NOMO-1 treated with dmso at 0.1 percent for 144 hours (cell line): ENCODE results near the gene PAX5.

Source experiments
- DNase-seq: peaks from one replicate; lab custom pipeline; 2025; ENCODE audit not compliant: unreplicated experiment; lab: John Stamatoyannopoulos, UW

PAX5 gene

DNA sequence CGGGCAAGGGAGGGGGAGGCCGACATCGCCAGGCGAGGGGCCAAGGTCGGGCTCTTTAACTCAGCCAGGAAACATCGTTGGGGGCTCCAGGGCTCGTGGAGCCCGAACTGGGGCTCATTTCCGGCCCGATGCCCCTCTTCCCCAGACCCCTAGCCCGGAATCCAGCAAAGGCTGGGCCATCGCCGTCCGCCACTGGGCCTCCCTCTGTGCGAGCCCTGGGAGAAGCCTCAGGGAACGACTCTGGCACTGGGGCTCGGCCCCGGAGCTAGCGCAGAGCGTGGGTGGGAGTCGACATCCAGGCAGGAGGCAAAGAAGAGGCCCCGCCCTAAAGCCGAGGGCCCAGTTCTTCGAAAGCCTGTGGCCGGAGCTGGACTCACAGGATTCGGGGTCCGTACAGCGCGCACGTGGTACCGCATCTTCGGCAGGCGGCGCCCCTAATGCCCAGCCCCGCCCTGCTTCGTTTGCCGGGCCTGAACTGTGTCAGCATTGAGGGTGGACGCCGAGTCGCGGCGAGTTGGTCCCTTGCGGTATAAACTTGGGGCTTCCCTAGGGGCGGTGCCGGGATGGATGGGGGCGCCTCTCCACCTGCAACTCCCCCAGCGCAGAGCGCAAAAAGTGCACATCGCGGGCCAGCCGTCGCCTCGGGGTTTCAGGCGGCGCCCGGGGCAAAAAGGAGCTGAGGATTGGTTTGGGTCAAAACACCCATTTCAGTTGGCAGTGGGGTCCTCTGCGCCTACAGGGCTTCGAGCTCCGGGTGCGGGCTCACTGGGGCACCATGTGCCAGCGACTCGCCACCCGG is 3.6 kb upstream of the PAX5 start:
- no peak for DNase-seq

DNA sequence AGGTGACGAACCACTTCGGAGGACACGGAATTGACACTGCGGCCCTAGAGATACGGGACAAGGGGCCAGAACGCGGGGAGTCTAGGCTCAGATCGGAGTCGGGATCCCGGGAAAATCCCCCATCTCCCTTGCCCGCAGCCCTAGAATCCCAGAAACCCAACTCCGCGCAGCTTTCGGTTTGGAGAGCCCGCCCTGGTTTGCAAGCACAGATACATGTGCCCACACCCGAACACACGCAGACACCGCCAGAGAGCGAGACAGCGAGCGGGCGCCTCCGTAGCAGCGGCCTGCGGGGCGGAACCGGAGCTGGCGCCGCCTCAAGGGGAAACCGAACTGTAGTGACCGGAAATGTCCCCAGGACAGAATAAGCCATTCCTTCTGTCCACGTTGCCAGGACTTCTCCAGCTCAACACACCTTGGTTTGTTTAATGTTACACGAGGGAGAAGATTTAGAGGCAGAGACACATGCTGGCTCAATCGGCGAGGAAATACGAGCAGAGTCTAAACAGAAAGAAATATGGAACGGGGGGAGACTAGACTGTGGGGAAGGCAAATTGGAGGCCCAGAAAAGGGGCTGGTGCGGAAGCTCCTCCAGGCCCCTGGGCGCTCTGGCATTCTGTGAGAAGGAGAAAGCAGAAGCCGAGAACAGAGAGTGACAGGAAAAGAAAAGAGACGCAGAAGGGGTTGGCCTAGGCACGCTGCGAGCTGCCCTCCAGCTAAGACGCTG is 2.9 kb upstream of the PAX5 start:
- DNase-seq, result no peak

DNA sequence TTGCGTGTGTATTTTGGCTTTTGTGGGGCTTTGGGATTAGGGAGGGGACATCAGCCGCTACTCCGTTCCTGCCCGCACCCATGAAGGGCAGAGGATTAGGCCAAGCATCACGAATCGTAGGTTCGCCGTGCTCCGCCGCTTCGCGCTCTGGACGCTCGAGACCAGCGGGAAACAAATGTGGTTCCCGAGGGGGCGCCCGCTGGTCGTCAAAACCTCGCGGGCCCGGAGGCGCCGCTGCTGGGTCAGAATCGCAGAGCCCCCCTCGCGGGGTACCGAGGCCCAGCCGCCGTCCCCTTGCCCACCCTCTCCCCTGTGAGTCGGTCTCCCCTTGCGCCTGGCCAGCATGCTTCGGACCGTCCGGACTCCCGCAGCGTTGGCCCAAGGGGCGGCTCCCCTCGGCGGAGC is 2.3 kb upstream of the PAX5 start:
- DNase-seq, result no peak

DNA sequence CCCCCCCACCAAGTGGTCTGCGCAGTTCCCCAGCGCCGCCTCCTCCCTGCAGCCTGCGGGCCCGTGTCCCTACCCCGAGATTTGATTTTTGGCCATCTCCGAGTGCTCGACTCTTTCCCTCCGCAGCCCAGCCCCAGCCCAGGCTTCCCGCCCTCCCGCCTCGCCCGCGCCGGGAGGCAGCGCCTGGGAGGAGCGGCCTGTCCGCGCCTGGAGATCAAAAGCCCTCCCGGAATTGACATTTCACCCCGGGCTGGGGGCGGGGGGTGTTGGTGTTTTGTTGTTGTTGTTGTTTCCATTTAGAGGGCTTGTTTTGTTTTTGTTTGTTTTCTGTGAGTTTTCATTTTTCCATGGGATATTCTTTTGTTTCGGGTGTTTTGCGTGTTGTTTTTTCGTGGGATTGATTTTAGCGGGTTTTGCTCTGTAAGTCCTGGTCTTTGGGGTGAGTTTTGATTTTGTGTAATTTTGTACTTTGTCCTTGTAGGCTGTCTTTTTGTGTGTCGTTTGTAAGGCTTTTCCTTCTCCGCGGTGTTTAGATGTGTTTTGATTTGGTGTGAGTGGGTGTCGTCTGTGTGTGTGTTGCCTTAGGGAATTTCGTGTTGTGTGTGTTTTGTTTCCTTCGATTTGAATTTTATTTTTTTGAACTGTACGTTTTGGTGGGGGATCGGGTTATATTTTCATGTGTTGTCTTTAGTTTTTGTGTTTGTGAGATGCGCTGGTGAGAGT is 1.7 kb upstream of the PAX5 start:
- DNase-seq, result no peak

DNA sequence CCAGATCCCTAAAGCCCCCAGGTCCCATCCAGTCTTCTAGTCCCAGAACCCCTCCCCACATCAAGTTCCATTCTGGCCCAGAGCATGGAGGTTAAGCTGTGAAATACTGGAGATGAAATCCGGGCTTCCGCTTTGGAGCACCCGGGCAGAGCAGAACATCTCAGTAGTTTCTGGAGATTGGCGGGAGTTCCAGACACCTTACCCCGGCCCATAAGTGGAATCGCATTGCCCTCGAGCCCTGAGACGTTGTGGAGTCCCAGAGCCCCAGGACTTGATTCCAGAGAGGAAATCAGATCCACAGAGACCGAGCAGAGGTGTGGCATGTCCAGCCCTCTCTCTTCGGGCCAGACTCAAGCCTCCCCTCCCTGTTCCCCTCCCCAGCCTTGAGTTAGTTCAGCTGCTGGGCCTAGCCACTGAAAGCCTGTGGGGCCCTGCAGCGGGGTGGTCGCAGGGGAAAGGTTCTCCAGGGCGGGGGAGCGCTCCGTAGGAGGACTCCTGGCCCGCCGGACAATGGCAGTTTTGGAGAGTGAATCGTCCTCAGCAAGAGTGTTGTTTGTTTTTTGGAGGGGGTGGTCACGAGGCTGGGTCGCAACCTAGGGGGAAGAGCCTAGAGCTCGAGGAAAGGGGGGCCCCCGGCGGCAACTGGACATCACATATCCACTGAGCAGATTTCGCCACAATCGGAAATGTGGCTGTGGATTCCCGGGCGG is 1.0 kb upstream of the PAX5 start:
- DNase-seq, result no peak

DNA sequence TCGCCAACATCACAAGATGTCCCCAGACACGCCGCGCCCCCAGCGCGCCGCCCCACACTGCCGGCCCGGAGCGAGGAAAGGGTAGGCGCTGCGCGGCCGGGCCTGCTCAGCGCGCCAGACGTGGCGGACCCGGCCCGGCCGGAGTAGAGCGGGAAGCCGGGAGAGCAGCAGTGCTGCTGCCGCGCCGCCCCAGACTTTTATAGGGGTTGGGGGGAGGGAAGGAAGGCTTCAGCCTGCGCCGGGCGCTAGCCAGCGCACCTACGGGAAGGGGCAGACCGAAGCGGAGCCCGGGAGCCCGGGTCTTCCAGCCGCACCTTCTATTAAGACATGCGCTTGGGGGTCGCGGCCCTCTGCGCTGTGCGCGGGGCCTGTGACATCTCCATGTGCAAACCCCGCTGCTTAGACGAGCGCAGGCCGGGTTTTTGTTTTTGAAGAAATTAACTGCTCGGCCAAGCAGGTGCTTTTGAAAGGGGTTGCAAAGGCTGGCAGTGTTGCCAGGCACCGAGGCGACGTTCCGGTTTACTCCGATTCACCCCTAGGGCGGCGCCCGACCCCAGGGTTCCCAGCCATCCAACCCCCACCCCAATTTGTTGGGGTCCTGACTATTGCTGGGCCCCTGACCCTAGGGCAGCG is 353 bp upstream of the PAX5 start:
- DNase-seq, result peak; percentile 4

DNA sequence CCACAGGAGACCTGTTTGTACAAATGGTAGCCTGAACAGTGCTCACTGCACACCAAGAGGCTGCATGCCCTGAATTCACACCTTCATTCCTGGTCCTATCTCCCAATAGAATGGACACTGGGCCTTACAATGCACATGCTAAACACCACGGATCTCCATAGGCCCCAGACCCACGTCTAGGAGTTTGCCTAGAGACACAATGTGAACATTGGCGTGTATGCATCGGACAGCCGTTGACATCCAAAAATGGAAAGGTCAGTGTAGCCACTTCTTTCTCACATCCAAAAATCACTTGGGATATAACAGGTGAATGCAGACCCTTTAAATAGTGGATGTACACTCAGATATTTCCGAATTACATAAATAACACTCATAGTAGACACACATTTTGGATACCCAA is 927 bp downstream of the PAX5 start:
- DNase-seq, result no peak

DNA sequence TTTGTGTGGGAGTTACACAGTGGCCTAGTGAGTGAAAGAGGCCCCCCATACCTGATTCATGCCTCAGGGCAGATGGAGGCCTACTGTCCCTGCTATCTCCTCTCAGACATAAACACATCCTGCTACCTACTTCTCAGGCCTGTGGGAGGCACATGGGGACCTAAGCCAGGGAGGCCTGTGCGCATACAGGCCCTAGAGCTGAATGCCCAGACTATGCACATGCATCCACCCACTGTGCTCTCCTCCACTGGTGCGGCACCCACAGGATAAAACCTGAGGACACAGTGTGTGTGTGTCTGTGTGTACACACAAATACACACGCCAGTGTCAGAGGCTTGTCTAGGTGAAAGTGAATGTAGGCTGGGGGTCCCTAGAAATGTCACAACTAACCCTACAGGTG is 1.4 kb downstream of the PAX5 start:
- DNase-seq, result no peak

DNA sequence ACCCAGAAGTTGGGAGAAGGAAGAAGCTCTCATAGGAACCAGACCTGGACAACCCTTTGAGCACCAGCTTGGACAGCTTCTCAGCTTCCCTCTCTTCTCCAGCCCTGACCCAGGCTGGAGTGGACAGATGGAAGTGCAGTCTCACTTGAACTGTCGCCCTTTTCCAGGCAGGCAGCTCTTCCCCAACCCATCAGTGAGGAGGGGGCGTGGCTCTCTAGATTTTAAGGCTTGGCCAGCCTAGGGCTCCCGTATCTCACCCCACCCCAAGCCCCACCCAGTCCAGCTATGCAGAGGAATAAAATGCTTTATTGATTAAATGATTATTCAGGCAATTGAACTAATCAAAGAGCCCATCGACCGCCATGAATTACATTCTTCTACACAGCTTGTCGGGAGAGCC is 2.2 kb downstream of the PAX5 start:
- DNase-seq, result no peak

DNA sequence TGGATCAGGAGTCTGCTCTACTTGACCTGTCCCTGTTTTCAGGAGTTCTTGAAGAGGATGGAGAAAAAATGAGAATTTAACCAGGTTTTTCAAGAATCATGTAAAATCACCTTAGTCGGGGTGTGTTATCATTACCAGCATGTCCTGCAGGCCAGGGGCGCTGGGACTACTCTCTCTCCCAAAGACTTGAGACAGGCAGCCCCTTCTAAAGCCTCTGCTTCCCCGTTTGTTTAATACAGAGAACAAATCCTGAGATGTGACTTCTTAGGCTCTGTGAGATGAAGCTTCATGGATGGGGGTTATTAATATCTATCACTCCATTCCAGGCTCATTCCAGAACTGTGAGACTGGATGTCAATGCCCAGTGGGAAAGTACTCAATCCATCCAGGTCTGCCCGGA is 3.0 kb downstream of the PAX5 start:
- no peak for DNase-seq

DNA sequence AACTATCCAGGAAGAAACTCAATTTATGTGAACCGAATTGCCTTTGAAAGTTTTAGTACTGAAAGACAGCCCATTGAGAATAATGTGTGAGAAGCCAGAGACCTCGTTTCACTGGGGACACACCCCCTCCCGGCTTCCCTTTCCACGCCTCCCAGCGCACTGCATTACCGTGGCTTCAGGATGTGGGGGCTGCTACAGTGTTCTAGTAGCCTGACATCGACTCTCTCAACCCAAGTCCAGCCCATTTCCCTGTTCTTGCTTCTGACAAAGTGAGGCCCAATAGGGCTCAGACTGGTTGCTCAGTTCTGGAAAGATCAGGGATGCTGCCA is 3.5 kb downstream of the PAX5 start:
- no peak for DNase-seq

DNA sequence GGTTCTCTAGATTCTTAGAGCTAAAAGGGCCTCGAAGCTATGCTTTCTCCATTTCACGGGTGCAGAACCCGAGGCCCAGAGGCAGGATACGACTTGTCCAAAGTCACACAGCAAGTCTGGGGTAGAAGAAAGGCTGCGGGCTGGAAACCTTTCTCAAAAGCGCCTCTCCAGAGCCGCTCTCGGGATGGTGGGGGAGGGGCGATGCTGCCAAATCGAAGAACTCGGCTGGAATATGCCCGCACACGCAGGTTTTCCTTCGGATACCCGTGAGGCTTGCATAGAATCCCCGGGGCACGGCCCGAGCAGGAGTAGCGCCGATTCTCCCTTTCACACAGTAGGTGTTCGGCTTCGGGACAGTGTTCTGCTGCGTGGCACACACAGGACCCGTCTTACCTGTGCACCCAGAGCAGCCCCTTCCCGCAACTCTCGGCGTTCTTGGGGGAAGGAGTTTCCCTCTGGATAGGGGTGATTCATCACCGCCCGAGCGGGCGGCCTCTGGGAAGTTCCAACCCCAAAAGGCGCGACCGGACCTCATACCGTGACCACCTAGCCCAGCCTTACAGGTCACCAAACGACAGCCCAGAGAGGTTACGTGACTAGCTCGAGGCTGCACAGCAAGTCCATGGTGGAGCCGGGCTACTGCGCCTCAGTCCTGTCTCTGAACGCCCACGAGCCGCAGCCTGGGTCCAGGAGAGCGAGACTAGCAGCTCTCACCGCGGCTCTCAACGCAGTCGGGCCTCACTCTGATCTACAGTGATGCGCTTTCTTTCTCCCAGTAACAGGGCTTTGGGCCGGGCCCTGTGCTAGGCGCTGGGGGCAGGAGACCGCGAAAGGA is 4.1 kb downstream of the PAX5 start:
- DNase-seq, result no peak

DNA sequence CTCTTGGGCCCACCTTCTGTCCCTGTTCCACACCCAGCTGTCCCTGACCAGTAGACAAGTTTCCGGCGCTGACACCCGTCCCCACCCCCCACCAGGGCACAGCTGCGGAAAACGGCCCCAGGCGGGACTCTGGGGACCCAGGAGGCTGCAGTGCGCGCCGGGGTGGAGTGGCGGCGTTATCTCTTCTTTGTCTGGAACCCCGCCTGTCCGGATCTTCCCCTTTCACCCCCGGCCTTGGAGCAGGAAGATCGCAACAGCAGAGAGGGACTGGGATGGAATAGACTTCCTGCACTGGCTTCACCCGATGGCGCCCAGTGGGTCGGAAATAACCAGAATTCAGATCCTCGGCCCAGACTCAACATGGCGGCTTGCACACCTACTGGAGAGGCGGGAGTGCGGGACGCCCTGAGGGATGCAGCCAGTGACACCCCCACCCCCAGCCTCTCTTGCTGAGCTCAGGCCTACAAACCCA is 4.7 kb downstream of the PAX5 start:
- no peak for DNase-seq

DNA sequence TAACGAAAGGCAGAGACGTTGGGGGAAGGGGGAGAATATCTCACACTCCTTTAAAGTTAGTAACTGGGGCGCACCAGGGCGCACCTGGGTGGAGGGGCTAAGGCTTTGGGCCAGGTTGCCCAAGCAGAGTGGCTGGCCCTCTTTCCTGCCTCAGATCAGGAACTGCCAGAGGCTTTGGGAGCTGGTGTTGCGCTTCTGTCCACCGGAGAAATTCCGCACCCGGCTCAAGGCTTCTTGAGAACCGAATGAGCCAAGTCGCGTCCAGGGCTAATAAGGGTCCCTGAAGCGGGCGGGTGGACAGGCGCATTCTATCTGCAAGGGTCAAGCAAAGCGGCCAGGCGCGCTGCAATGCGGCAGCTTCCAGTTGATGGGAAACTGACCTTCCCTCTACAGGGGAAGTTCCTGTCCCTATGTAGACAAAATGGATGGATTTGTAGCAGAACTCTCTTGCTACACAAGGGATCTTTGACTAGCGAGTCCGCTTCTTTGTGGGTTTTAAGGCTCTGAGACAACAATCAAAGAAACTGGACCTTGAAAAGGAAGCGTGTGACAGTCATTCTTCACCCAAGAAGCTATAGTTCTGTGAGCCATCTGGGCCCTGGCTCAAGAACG is 5.5 kb downstream of the PAX5 start:
- no peak for DNase-seq

DNA sequence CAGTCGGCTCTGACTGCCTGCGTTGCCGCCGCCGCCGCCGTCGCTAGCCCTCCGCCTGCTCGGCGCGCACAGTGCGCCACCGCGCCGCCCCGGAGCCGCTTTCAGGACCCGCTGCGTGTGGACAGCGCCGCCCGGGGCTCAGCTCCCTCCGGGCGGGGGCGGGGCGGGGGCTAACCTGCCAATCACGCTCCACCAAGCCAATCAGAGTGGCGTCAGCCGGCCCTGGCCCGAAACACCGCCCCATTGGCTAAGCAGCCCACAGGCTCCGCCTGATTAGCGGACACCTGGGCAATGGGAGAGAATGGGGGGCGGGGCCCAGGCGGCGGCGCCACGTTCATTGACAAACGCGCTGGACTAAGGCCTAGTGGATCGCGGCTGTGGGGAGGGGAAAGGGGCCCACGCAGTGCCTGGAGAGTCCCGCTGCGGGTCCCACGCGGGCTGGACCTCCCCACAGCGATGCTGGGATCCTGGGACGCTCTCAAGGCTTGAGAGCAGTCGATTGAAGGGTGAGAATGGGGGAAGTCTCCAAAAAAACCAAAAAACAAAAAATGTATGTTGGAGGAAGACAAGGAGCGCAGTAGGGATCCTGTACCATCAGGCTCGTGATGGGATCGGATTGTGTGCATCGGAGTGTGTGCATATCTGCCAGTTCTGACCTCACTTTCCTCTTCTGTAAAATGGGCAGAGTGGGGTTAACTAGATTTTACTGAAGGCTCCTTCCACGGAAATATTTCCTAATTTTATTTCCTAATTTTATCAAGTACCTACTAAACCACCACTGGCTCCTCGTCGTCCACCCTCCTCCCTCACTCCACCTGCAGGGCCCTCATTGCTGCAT is 6.3 kb downstream of the PAX5 start:
- peak; percentile 64 for DNase-seq

DNA sequence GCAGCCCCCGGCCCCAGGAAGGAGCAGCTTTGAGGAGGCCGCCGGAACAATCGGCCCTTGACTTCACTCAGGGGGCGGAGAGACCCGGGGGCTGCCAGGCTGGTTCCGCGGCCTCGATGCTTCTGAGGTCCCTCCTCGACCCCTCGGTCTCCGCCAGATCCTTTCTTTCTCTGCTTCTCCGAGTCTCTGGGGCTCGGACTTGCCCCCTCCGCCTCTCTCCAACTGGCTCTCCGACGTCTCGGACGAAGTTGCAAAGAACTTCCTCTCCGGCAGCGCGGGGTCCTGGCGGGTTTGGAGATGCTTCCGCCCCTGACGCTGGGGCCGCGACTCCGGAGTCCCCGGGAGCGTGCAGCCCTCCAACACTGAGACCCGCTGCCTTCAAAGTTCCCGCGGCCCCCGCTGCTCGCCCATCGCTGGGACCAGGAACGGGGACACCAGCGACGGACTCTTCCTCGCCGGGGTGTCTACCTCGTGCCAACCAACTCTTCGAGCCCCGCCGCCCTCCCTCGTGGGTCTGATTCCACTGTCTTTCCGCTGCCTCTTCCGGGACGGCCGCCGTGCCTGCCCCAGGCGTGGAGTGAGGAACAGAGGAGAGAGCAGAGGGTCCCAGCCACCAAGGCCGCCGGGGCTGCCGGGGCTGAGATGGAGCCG is 7.0 kb downstream of the PAX5 start:
- DNase-seq, result no peak

DNA sequence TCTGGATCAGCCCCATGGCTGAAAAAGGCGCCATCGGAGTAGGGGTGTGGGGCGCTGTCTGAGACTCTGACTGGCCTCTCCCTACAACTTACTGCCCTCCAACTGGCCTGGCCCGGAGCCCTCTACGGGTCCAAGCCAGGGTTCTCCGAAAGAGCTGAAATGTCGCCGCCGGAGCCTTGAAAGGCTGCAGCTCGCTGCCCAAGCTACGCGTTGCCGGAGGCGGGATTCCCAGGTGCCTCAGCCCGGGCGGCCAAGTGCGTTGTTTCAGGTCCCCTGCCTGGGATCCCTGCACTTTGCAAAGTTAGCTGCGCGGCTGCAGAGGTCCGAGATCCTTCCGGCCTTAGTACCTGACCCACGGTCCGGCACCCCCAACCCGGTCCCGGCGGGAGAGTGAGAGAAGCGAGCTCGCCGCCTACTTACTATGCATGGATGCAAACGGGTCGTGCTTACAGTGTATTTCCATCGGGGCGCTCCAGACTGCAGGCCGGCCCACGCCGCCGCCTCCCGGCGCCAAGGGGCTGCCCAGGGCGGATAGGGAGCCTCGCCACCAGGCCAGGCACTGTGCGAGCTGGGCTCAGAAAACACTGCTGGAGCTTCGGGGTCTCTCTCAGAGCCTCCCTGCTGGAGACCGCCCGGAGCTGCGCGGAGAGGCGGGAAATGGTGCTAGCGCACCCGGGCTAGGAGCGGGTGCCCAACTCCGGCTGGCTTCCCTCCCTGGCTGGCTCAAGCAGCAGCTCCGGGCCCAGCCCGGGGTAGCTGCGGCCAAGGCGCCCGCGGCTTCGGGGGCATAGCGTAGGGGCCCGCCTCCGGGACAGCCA is 7.7 kb downstream of the PAX5 start:
- DNase-seq, result no peak

DNA sequence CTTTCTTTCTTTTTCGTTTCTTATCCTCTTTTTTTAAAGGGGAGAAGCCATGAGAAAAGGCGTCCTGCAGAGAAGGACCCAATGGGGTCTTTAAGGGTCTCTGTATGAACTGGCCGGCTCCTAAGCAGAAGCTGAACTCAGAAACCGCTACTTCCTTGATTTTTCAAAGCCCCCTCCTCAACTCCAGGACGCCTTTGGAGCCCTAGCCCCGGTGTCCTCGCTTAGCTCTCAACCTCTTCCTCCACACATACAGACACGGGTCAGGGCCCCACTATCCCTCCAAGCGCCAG is 8.3 kb downstream of the PAX5 start:
- DNase-seq, result no peak
